ENCODE results near the gene AKAP1. TPM values are rescaled to one million over a fixed set of nuclear protein-coding genes. Genes with fewer than 3 reads are reported as not detected.

The AKAP1 gene
- total RNA-seq, 1 donor from 2014 or later: 67.5 TPM

DNA sequence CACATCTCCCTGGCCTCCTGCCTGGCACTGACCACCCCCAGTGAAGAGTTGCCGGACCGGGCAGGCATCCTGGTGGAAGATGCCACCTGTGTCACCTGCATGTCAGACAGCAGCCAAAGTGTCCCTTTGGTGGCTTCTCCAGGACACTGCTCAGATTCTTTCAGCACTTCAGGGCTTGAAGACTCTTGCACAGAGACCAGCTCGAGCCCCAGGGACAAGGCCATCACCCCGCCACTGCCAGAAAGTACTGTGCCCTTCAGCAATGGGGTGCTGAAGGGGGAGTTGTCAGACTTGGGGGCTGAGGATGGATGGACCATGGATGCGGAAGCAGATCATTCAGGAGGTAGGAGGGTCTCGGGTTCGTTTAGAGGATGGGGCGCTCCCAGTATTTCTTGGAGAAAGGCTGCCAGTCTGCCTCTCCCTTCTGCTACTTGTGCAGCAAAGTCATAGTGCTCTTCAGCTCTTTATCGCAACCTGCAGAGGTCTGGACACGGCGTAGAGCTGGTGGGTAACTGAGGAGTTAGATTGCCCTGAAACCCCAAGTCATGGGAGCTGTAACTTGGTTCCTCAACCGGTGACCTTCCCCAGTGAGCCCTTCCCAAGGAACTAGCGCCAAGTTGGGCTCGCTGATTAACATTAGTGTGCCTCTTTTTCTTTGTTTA, 21.9 kb downstream of the AKAP1 start:
- no peak for DNase-seq (ENCODE audit: low spot score)

DNA sequence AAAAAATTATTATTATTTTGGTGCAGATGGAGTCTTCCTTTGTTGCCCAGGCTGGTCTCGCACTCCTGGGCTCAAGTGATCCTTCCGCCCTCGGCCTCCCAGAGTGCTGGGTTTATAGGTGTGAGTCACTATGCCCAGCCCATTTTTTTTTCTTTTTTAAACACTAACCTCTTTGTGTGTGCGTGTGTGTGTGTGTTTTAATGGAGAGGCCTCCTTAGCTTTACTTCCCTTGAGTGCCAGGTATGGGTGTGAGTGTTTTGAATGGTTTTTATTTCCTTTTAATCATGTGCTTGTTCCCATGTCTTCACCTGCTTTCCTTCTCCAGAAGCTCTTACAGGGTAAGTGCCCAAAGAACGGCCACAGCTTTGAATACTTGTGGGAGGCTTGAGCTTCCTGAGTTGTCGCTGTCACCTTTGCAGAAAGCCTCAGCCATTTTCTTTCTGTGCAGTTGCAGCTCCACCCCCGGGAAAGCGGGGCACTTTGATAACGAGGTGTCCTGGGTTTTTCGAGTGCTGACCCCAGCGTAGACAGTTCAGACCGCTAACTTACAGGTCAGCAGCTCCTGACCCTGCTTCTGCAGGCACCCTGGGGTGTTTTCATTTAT, 22.6 kb downstream of the AKAP1 start:
- peak; percentile 55 for DNase-seq (ENCODE audit: low spot score)

DNA sequence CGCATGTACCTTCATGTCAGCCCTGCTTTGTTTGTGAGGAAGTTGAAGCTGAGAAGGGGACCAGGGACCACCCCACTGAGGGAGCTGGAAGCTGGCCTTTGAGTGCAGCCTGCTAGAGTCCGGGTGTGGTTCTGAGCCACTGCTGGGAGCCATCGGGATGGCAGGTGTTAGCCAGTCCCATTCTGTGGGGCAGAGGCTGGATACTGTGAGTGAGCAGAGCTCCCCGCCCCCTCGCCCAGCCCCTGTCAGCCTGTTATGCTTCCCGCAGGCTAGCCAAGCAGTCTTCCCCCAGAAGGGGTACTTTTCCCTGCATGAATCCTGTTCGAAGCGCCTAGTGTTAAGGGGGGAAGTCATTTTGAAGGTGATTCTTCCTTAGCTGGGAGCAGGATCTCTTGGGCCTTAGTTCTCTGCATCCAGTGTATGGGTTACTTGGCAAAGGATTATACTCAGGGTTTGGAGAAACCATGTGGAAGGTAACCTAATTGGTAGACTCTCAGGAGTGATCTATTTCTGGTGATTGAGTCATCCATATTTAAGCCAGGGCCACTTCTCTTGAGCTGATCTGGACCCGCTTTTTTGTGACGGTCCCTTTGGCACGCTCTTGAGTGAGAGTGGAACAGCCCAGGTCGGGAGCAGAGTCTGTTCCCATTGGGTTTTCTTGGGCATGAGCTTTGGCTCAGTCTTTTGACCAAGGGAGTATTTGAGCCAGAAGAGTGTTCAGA, 23.8 kb downstream of the AKAP1 start:
- no peak for DNase-seq (ENCODE audit: low spot score)

DNA sequence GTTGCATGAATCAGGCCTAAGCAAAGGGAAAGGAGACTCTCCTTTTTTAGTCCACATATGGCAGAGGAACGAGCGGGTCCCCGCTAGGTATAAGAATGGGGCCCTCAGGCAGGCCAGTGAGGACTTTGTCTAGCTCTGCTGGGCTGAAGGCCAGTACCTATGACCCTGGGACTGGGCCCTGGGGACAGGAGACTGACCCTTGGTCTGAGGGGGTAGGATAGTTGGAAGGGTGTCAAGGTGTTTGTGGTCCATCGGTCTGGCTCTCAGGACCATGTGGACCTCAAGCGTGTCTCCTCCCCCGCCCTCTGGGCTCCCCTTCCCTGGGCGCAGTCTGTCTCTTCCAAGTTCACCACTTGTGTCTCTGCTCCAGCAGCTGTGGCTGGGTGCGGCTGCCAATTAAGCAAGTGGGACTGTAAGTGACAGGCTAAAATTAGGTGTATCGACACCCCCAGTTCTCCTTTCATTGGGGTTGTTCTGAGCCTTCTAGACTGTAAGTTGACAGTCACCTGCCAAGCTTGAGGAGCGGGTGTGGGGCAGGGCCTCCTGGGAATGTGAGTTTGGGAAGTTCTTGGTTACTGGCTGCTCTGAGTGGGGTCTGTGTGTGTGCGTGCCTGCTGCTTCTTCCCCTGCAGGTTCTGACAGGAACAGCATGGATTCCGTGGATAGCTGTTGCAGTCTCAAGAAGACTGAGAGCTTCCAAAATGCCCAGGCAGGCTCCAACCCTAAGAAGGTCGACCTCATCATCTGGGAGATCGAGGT, 24.5 kb downstream of the AKAP1 start:
- DNase-seq (ENCODE audit: low spot score): no peak

DNA sequence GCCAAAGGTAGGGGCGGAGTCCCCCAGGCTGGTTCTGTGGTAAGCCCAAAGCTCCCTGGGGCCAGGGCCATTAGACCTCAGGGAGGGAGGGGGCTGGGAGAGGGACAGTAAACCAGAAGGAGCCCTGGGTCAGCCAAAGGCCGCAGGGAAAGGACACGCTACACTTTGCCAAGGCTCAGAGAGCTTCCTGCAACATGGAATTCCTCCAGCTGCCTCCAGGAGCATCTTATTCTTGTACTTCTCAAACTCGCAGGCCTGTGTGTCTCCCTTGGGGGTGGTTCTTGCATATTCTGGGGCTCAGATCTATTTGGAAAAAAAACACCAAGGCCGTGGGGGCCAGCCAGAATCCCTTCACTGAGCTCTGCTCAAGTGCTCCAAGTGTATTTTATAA, 25.1 kb downstream of the AKAP1 start:
- peak; percentile 54 for DNase-seq (ENCODE audit: low spot score)

DNA sequence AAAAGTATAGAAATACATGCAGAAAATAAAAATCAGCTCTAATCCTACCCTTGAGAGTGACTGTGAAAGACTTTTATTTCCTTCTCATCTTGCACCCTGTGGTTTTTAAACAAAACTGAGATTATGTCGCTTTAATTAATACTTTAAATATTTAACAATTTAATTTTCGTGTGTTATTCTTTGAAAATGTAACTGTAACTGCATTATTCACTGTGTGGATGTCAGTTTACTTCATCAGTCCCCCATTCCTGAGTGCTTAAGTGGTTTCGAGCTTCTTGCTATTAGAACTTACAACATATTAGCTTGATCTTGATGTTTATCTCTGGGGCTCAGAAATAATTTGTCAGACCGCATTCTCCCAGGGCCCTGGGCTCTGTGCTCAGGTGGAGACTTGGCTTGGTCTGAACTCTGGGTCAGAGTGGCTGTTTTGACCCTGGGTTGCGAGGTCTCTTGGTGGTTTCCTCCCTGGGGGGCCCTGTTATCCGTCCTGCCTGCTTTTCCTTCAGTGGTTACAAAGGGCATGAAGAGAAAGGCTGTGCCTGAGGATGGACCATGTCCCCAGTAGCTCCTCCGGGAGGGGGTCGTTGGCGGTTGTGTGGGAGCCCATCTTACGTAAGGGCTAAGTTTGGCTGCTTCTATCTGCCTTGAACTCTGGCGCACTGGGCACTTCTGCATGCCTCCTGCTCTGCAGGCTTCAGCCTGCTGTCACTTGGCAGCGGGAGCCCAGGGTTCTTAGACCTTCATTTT, 25.7 kb downstream of the AKAP1 start:
- no peak for DNase-seq (ENCODE audit: low spot score)

DNA sequence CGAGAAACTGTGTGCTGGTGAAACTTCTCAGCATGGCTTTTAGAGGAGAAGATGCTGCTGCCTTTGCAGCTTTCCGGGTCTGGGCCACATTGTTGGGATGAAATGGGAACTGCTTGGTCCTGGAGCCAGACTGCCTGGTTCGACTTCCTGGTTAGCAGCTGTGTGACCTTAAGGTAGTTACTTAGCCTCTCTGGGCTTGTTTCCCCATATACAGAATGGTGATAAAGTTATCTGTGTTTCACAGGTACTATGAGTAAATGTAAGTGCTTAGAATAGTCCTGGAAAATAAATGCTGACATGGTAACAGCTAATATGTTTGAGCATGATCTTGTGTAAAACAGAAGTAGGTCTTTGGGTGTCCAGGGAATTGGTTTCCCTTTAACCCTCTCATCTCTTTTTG, 26.3 kb downstream of the AKAP1 start:
- no peak for DNase-seq (ENCODE audit: low spot score)

DNA sequence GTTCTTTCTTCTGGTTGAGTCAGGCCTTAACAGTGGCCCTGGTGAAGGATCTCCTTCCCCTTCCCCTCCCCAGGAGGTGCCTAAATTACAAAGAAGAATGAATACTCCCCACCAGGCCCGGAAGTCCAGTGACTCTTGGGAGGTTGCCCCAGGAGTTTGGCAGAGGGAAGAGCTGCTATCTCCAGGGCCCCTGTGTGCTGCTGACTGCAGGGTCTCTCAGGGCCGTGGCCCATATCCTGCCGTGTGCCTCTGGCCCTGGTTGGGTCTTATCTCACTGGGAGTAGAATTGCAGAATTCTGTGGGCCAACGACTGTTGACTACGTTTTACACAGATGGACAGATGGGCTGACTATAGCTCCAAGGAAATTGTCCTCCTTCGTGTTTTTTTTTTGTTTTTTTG, 28.0 kb downstream of the AKAP1 start:
- DNase-seq (ENCODE audit: low spot score): no peak

DNA sequence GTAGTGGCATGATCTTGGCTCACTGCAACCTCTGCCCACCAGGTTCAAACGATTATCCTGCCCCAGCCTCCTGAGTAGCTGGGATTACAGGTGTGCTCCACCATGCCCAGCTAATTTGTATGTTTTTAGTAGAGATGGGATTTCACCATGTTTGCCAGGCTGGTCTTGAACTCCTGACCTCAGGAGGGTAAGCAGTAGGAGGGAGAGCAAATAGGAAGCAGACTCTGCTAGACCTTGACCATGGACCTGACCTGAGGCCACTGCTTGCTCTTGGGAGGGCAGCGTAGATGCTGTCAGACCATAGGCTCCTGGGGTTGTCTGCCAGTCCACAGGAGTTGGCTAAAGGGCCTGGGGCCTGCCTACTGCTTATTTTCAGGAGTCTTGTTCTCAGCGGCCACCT, 28.6 kb downstream of the AKAP1 start:
- no peak for DNase-seq (ENCODE audit: low spot score)

DNA sequence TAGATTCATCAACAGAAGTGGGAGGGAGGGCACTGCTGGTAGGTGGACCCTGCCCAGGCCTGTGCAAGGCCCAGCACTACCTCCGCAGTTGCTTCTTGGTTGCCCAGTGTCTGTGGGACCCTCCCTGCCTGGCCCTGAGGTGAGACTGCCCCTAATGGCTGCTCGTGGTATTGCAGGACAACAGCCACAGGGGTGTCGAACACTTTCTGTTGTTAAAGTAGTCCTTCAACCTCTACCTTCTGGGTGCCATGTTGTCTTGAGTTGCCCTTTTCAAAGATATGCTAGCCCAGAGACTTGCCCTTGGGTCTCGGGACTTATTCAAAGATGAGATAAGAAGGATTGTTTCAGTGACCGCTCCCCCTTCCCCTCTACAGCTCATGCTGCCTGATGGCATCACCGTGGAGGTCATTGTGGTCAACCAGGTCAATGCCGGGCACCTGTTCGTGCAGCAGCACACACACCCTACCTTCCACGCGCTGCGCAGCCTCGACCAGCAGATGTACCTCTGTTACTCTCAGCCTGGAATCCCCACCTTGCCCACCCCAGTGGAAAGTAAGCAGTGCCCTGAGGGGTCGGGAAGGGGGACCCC, 29.1 kb downstream of the AKAP1 start:
- DNase-seq (ENCODE audit: low spot score): no peak

DNA sequence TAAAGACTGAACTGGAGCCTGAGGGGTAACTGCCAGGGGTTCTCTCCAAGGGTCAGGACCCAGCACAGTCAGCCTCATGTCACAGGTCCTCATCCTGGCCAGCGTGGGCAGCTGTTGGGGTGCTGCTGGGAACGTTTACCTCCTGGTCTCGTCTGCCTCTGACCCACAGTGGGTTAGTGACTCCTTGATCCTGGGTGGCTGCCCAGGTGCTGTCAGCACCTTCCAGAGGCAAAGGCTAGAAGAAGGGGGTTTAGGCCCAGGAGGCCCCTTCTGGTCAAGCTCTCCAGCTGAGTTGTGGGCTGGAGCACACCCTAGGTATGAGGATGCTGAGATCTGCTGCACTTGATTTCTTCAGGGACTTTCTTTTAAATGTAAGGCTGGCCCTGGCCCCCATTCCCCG, 30.3 kb downstream of the AKAP1 start:
- no peak for DNase-seq (ENCODE audit: low spot score)

DNA sequence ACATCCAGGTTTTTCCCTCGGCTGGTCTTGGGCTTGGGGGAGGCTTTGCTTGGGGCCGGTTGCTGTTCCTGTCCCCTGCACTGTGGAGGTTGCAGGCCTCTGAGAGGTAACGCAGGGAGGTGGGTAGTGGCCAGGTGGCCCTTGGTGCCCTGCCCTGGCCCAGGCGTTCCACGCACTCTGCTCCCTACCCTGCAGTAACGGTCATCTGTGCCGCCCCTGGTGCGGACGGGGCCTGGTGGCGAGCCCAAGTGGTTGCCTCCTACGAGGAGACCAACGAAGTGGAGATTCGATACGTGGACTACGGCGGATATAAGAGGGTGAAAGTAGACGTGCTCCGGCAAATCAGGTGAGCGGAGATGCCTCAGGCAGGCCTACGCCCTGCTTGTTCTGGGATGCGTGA, 30.9 kb downstream of the AKAP1 start:
- DNase-seq (ENCODE audit: low spot score): no peak

DNA sequence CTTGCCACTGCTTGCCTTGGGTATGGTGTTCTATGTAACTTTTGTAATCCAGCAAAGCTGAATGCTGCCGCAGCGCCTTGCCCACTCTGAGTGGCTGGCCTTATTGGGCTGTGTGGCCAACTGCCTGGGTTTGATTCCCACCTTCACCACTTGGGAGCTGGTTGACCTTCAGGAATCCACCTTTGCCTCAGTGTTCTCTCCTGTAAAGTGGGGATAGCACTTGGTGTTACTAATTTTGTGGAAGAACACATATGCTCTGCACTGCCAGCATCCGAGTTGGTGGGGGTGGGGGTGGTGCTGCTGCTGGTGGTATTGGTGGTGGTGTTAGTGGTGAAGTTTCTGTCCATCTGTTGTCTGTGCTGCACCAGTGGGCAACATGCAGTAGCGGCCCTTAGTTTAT, 32.8 kb downstream of the AKAP1 start:
- DNase-seq (ENCODE audit: low spot score): no peak

DNA sequence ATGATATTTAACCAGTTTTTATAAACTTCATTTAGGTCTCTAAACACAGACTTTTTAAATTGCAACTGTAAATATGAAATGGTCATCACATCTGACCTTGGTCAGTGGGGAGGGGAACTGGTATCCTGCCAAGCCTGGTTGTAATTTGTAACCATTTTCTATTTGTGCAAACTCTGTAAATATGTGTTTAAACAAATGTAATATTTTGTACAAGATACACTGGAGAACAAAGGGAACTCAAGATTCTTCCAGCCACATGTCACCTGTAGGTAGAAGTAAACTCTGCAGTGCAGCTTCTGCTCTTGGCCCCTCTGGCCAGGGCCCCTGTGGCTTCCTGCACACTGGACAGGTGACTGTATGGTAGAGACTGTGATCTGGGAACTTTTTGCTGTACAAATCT, 35.8 kb downstream of the AKAP1 start:
- DNase-seq (ENCODE audit: low spot score): no peak

DNA sequence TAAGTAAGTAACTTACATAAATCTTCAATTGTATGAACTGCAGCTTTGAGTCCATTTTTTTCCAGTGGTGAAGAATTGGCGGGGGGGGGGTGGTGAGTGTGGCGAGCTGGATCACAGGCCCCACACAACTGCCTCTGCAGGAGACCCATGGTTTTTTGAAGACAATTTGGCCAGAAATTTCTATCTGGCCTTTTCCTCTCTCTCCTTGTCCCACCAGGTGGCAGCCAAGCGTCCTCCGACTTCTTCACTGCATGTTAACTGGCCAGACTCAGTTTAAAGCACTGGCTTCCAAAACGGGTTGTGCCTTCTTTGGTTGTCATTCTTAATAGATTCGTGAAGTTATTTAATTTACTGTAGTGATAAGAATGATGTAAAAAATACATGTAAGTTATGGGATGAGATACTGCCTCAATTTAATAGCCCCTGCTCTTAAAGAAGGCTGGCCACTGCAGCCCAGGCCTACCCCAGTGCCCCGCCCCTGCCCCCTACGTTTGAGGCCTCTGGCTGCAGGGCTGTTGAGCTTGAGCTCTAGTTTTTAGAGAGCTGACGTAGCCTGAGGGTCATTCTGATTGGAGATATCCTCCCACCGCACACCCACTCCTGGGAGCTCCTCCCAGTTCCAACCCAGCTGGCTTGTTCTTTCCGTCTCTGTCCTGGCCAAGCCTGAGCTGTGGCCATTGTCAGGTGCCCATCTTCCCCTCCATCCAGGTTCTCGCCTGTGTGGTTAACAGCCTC, 36.4 kb downstream of the AKAP1 start:
- no peak for DNase-seq (ENCODE audit: low spot score)

DNA sequence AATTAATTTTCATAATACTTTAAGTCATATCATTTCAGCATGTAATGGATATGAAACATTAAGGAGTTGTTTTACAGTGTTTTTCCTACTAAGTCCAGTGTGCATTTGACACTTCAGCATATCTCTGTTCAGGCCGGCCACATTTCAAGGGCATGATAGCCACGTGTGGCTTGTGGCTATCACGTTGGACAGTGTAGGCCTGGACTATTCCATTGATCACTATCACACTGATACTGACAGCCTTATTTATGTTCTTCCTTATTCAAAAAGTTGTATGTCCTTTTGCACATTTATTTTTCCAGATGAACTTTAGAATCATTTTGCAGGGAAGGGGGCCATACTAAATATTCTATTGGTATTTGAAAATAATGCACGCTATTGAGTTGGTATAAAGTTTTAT, 39.0 kb downstream of the AKAP1 start:
- no peak for DNase-seq (ENCODE audit: low spot score)

DNA sequence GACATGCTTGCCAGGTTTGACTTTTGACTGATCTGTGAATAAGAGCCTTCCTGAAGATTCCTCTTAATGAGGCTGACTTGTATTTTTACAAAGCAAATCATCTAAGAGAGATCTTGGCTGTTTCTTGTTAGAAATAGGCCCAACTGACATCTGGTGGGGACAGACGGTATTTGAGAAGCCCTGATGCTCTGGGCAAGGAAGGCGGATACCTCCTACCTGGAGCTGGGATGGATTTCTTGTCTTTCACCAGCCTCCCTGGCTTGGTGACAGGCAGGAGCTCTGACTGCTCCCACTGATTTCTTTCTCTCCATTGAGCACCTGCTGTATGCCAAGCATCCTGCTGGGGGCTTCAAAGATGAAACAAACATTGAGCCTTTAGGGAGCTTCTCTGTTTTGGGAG, 40.4 kb downstream of the AKAP1 start:
- no peak for DNase-seq (ENCODE audit: low spot score)

DNA sequence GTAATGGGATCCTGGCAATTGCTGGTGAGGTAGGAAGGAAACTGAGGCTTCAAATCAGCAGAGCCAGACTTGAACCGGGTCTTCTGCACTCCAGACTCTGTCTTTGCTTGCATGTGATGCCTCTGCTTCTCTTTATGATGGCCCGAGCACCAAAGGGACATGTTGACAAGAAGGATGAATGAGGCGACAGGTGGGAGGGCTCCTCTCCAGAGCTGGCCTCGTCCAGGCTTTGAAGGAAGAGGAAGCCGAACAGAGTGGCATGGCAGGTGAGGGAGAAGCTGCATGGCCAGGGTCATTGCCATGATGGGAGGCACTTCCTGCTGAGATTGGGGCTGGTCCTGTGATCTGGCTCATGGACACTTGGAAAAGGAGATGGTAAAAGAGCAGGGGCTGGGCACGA, 40.8 kb downstream of the AKAP1 start:
- DNase-seq (ENCODE audit: low spot score): no peak

DNA sequence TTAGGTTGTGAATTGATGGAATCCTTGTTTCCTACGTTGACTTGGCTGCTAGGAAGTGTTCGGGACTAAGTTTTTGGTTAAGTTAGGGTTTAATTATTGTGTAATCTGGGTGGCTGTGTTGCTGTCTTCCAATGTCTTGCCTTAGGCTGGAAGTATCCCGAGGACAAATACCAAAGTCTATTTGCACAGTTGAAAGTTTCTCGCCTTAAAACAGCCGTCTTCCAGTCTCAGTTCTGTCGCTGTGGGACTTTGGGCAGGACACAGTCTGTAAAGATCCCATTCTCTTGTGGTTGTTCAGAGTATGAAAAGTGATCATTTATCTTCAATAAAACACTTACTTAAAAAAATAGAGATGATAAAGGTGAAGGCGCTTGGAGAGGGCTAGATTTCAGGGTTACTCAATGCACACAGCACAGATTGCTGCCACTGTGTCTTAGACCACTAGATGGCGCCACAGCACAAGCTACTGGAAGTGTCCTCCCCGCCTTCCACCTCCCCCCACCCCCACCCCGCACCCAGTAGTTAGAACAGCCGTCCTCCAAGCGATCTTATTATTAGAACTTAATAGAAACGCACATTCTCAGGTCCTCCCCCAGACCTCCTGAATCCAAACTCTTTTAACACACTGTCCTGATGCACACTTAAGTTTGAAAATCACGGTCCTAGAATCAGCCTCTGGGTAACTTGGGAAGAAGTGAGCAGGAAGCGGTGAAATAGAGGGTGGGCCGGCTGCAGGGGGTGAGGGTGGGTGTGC, 45.8 kb downstream of the AKAP1 start:
- DNase-seq (ENCODE audit: low spot score): peak; percentile 87

DNA sequence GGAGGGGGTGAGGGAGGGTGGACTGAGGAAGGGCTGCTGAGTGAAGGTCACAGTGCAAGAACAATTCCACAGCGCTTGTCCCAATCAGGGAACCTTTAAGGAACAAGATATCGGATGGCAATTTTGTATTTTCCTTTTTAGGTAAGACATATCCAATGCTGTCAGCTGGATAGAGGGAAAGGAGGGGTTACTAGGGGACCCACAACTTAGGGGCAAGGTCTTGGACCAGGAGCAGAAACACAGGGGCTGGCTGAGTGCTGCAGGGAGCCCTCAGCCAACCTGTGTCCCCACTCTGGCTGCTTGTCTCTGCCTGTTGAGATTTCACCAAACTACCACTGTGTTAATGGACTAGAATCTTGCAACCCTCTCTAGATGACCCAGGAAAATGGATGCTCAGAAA, 47.6 kb downstream of the AKAP1 start:
- no peak for DNase-seq (ENCODE audit: low spot score)

Data from mucosa of gallbladder (tissue), 1 donor.